HG03439 (cell line): ENCODE results near the gene KCNK1.
A peak's percentile ranks its signal among the peaks of the same experiment; 100 is the strongest.

Experiments used
- ATAC-seq: cut with Tn5 transposase; IDR thresholded peaks from one replicate; pipeline ENCODE4 v1.9.1; 2021; ENCODE audit warnings: mild to moderate bottlenecking, moderate library complexity; ENCODE audit not compliant: unreplicated experiment

Gene KCNK1

DNA sequence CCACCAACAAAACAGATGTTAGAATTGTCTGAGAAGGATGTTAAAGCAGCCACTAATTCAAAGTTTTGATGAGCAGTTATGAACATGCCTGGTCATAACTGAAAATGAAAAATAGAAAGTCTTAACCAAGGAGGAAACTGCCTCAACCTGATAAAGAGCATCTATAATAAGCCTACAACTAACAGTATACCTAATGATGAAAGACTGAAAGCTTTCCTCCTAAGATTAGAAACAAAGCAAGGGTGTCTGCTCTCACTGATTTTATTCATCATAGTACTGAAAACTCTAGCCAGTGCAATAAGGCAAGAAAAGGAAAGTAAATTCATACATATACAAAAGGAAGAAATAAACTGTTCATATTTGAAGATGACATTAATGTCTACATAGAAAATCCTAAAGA lies 82.0 kb downstream of the KCNK1 start:
- peak; percentile 72 for ATAC-seq

DNA sequence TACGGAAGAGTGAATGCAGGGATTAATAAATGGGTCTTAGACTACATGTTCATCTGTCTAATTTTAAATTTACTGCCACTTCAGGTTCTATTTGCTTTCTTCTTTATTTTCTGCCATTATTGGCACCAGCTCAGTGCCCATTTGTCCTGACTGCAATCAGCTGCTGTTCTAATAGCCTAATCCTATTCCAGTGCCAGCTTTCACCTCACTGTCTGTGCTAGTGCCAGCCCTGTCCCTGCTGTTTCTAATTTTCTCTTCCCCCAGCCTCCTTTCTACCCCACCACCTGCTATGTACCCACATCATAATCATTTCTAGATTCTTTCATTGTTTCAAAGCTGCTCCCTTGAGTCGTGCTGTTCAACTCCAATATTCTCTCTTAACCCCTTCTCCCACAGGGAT lies 86.4 kb downstream of the KCNK1 start:
- no peak for ATAC-seq

DNA sequence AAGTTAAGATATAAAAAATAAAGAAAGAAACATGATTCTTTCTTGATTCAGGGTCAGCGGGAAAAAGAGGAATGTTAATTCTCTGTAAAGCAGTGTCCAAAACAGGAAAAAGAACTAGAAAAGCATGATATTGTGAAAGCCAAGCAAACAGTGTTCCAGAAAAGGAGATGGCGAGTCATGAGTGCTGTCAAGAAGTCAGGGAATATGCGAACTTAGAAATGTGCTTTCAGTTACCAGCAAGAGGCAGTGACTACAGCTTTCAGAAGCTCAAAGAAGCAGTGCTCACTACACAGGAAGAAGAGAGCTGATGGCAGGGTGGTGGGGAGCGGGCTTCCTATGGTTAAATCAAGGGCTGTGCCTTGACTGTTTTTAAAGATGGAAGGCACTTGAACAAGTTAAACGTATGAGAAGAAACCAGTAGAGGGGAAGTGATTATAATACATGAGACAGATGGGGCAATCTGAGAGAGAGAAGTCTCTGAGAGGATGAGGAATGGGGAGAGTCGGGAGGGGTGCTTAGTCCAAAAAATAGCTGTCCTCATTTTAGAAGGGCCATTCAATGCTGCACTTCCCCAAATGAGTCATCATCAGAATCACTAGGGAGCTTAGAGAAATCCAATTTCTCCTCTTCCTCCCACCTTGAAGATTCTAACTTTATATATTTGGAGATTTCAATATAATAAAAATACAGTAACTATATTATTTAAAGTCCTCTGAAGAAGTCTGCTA lies 90.4 kb downstream of the KCNK1 start:
- ATAC-seq, result no peak

DNA sequence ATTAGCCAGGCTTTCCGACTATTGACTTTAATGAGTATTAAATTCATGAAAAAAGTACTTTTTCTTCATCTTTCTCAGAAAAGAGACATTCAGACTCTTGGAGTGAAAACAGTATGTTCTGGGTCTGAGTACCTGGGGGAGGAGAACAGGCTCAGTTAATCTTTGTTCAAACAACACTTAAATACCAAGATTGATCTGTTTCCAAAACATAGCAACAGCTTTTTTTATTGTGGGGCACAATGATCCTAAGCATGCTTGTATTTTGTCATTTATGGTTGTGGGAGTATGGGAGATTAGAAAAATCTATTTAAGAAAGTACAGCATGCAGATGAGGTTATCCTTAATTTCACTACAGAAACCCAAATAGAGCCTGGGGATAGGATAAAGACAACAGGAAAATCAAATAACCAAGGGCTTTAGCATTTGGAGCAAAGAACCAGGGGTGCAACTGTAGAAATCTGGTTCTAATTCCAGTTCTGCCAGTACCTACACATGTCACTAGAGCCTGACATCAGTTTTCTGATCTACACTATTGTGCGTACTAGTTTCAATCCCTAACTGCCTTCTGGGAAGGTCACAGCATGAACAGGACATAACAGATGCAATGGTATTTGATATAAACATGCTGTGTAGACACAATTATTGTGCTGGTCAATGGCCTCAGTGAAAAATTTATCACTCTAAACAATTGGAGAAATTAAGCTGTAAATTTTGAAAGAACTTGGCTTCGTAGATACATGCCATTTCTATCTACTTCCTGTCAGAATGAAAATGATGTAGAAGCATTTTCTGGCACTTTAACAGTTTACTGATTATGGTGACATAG lies 91.2 kb downstream of the KCNK1 start:
- ATAC-seq, result no peak

DNA sequence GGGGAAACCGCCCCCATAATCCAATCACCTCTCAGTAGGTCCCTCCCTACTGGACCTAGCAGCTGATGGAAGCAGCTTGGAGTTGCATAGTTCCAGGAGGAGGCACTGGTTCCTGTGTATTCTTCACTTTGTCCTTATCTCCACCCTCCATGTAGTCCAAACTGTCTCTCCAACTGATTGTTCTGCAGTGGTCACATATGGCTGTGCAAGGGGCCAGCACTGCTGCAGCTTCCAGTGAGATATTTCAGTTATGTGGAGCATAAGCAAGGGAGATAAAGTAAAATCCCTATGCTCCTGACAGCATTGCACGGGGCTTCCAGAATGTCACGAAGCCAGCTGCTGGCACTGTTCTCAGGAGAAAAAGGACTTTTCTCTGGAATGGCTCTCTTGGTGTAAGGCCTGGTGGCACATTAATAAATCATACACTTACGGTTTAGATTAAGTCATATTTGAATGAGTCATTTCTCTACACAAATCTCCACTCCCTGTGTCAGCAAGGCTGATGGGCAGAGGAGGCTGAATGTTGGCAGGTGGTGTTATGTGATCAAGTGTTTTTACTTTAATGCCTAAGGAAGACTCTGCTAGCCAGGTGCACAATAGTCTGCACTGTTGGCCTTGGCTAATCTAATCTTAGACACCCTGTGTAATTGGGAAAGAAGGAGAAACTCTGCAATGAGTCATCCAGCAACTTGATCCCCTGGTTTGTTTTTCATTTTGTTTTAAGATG lies 93.4 kb downstream of the KCNK1 start:
- ATAC-seq, result no peak

DNA sequence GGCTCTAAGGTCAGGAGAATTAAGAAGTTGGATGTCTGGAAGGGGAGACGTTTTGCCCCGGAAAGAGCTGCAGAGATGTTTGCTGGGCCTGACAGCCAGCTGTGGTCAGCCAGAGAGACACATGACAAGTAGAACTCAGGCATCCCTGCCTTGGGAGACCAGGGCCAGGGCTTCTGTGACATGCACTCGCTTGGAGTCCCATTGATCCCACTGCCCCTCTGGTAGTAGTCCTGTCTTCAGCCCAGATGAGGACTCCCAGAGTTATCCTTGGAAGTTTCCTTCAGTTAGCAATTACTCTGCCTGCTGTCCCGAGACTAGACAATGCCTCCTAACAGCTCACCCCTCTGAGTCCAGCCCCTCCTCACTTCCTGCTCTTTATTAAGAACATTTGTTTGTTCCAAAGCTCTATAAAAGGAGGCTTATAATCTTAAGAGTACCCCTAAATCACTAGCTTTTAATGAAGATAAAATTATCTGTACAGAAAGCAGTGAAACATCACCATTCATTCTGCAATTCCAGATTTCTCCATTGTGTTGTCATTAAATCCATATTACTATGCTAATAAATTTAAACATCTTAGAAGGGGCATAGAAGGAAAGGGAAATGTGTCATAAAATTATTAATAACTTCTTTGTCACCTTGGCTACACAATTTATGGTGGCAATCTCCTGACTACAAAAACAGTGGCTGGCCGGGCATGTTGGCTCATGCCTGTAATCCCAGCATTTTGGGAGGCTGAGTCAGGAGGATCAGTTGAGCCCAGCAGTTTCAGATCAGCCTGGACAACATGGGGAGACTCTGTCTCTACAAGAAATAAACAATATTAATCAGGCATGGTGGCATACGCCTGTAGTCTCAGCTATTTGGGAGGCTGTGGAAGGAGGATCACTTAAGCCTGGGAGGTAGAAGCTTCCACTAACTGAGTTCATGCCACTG lies 94.2 kb downstream of the KCNK1 start:
- ATAC-seq, result no peak

DNA sequence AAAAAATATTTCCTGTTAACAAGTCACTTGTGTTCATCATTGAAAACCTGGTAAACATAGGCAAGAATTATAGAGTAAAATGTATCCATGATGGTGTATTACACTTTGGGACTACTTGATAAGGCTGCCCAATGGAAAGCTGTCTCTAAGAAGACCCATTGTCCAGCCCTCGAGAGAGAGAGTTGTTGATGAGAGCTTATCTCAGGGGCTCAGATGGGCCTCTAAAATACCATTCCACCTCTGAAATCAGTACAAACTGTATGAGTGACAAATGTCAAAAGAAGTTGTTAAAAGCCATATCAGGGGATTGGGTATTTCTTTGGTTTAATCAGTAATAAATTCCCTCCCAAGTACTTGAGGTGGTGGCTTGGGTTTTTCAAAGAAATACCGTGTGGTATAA lies 96.1 kb downstream of the KCNK1 start:
- no peak for ATAC-seq

DNA sequence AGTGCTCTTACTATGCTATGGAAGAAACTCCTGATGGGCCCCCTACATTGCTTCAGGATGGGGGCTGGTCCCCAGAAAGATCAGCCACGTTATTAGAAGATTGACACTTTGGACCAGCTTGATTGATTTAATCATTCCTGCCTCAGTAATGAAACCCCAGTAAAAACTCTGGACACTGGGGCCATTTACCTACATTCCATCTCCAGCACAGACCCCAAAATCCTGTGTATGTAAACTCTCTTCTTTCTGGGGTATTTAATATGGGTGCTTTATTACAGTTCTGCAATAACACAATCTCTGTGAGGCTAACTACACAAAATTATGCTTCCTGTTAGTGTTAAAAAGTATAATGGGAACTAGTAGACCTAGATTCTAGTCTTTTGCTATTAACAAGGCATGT lies 96.6 kb downstream of the KCNK1 start:
- ATAC-seq, result no peak

DNA sequence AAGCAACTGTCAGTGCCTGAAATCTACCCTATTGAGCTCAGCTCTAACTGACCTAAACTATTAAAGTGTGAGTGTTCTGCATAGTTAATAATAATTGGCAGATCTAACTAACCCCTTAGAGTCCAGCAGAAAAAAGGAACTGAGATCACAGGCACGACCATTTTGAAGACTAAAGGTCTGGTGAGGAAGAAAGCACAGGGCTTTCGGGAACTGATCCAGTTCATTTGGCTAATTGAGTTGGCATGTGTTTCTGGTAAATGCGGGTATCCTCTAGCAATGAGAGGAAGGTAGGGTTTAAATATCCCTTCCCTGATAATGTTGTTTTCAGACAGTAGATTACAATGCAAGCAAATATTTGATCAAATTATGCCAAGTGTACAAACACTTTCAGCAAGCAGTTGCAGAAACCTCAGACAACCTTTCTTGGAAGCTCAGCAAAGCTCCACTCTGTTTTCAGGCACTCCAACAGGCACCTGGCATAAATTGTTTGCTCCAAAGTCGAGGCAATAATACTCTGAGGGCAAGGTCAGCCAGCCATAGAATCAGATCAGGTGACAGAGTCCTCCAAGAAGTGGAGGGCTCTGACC lies 100.8 kb downstream of the KCNK1 start:
- no peak for ATAC-seq

DNA sequence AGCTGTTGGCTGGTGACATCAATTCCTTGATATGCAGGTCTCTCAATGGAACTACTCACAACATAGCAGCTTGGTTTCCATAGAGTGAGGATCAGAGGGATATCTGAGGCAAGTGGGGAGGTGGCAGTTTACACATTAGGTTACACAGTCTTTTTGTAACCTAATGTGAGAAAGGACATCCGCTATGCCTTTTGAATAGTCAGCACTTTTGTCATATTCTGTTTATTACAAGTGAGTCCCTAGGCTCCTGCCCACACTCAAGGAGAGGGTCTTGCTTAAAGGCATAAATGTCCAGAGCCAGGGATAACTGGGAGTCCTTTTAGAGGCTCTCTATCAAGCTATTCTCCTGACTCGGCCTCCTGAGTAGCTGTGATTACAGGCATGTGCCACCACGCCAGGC lies 104.2 kb downstream of the KCNK1 start:
- no peak for ATAC-seq

DNA sequence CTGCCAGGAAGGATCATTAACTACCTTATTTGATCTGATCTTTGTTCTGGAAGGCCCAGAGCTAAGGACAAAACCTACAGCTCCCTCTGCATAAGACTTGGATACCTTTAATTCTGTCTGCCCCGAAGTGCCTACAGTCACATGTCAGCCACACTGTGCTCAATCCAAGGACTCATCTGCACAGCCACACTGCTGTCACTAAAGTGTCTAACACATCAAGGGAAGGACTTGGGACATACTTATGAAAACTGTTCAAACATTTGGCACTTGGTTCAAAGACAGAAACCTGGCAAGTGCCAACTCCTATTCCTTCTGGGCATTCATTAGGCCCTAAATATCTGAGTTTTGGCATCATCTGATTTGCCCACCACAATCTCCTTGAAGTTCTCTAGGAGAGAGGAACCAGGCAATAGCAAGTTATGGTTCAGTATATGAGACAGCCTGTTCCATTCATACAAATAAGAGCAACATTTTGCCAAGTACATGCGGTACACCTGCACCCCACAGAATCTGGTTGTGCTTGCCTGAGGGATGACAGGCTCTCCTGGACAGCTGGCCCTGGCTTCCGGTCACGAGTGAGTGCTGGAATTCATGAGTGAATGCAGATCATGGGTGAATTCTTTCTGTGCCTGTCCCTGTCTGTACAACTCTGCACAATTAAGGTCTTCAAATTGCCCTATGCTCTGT lies 105.9 kb downstream of the KCNK1 start:
- ATAC-seq, result no peak

DNA sequence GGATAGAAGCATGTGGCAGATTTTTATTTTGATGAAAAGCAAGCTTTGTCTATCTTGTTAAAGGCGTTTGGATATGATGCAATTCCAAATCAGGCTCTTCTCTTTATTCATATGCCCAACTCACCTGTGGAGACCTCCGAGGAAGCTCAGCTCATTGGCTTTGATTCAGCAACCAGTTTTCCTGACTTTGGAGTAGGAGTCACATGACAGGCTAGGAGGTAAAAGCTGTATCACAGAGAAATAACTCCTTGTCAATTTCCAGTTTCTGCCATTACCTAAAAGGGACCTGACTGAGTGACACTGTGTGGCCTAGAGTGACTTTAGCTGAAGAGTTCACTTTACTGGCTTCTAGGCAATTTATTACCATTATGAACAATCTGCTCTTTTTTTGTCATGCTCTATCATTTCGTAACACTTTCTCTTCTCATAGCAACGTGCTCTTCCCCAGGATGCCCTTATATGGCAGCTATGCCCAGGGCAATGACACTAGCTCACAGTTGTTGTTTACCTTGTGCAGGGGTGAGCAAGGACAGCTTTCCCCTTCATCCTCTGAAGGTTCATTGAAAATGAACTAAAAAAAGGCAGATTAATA lies 107.2 kb downstream of the KCNK1 start:
- peak; percentile 81 for ATAC-seq
